ENCODE results near the gene AMBP. TPM values are rescaled to one million over a fixed set of nuclear protein-coding genes. Genes with fewer than 3 reads are reported as not detected.

Gene AMBP
- total RNA-seq, 1 donor from 2014 or later, result not detected

DNA sequence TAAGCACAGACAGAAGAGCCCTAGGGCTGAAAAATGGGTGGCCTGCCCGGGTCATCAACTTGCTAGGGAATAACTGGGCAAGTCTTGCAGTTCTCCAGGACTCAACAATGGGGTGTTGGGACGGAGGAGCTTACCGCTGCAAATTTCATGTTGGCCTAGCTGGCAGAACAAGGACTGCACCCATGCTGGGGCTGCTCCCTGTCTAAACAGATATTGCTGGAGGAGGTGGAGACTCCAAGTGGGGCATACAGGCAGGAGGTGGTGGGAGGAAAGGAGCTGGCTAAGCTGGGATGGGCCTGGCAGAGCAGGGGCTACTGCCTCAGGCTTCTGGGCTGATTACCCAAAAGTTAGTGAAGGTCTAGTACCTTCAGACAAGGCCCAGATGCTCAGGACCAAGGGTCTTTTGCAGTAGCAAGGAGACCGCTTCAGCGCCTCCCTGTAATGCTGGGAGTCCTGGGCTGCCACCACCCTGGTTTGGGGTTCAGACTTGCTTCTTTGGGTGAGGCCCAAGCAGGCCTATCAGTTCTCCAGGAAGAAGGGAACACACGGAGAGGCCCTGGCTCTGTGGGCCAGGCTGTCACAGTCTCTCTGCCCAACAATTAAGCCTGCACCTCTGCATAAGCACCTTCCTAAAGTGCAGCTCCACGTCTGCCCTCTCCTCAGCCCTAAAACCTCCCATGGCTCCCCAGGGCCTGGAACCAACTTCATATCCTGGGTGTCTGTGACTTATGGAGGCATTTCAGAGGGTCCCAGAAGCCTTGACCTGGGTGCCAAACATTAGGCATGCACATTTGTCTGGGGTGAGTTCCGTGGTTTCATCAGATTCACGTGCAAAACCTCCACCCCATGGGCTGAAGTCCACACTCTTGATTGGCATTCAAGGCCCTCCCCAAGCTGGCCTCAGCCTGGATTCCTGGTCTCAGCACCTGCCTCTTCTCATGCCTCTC is 45.2 kb upstream of the AMBP start:
- TF ChIP-seq, protein P1, sequence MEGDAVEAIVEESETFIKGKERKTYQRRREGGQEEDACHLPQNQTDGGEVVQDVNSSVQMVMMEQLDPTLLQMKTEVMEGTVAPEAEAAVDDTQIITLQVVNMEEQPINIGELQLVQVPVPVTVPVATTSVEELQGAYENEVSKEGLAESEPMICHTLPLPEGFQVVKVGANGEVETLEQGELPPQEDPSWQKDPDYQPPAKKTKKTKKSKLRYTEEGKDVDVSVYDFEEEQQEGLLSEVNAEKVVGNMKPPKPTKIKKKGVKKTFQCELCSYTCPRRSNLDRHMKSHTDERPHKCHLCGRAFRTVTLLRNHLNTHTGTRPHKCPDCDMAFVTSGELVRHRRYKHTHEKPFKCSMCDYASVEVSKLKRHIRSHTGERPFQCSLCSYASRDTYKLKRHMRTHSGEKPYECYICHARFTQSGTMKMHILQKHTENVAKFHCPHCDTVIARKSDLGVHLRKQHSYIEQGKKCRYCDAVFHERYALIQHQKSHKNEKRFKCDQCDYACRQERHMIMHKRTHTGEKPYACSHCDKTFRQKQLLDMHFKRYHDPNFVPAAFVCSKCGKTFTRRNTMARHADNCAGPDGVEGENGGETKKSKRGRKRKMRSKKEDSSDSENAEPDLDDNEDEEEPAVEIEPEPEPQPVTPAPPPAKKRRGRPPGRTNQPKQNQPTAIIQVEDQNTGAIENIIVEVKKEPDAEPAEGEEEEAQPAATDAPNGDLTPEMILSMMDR (conservative IDR thresholded peaks at IDR 0.05; ENCODE audit: low read depth, low read length), result no peak
- DNase-seq (ENCODE audit: low read depth), result no peak
- H3K4me3 ChIP-seq (ENCODE audit: low read depth, low read length), result no peak overlapping the region

DNA sequence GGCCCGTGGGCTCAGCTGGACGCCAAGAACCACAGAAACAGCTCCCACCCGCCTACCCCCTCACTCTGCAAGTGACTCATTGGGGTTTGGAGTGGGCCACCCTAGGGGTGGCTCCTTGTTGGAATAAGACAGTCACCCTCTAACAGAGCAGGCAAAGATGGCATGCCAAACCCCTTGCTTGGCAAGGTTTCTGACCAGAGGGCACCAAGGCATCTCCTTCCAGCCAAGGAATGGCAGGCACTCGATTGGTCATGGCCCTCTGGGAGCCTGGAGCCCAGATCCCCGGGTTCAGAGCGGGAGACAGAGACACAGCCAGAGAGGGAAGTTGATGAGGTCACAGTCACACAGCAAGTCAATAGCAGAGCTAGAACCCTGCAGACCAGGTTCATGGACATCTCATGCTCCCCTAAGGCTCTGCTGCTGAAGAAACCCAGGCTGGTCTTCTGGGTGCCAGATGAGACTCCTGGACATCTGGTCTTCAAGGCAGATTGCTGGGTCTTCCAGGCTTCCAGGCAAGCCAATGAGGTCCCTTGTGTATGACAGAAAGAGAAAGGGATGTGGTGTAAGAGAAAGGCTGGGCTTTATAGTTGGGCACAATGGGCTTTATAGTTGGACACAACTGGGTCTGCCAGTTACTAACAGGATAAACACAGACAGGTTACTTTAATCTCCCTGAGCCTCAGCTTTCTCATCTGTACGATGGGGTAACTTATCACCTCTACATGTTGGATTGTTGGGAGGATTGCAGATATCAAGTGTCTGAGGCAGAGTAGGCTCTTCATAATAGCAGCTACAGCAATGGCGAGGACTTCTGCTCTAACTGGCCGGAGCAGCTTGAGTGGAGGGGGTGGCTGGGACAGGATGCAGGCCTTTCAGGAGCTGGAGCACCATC is 44.3 kb upstream of the AMBP start:
- no peak for DNase-seq (ENCODE audit: low read depth)
- no peak overlapping the region for H3K4me3 ChIP-seq (ENCODE audit: low read depth, low read length)

DNA sequence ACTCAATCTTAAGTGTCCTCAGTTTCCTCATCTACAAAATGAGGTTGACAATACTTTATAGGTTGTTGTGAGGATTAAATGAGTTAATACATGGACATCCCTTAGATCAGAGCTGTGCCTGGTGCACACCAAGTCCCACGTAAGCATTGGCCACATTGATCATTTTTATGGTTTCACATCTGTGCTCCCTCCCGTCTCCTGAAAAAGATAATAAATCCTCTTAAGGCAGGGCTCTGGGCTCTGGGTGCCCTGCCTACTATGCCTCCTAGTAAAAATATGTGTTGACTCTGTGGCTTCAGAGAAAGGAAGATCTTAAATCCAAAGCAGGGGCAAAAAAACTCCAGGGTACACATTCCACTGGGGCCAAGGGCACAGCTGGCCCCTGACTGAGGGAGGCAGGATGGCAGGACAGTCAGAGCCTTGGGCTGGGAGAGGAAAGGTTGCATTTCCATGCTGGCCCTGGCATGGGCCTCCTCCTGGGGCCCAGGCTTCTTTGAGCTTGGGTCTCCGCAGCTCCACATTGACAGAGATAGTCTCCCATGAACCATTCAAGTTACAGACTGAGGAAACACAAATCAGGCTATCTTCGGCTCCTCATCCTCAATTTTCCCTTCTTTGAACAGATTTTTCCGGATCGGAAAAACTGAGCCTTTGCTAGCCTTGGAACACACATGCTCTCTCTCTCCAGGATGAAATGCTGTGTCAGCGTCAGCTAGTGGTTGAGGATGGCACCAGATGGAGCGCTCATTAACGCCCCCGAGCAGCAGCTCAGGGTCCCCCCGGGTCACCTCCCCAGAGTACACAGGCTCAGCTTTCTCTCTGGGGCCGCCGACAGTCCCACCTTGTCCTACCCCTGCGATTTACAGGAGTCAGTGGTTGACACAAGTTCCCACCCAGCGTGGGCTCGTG is 43.4 kb upstream of the AMBP start:
- TF ChIP-seq, protein P1 (conservative IDR thresholded peaks at IDR 0.05; ENCODE audit: low read depth, low read length), result no peak
- no peak overlapping the region for H3K4me3 ChIP-seq (ENCODE audit: low read depth, low read length)
- DNase-seq (ENCODE audit: low read depth), result no peak

More for the DNA sequence above, 44.3 kb upstream of the AMBP start:
- TF ChIP-seq, protein P1 (conservative IDR thresholded peaks at IDR 0.05; ENCODE audit: low read depth, low read length), result no peak

DNA sequence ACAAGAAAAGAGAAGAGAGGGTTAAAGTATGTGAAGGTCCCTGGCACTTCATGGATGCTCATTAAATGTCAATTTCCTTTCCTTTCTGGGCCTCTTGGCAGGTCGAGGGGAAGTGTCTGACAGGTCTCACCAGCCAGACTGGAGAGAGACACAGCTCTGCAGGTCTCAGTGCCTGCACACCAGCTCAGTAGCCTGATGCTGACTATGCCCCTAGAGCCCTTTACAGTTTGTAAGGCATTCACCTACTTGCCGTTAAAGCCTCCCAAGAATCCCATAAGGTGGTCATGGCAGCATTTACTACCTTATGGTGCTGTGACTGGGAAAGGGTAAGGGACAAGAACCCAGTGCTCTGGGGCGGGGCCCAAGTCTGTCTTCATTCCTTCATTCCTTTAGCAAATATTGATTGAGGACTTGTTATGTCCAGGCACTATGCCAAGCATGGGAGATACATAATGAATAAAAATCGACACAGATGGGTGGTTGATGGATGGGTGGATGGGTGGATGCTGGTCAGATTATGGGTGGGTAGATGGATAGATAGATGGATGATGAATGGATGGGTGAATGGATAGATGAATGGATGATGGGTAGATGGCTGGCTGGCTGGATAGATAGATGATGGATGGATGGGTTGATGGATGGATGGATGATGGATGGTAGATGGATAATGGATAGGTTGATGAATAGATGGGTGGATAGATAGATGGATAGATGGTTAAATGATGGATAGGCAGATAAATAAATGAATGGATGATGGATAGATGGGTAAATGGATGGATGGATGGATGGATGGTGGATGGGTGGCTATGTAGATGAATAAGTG is 42.3 kb upstream of the AMBP start:
- TF ChIP-seq, protein P1 (conservative IDR thresholded peaks at IDR 0.05; ENCODE audit: low read depth, low read length), result no peak
- DNase-seq (ENCODE audit: low read depth), result no peak
- H3K4me3 ChIP-seq (ENCODE audit: low read depth, low read length), result no peak overlapping the region

DNA sequence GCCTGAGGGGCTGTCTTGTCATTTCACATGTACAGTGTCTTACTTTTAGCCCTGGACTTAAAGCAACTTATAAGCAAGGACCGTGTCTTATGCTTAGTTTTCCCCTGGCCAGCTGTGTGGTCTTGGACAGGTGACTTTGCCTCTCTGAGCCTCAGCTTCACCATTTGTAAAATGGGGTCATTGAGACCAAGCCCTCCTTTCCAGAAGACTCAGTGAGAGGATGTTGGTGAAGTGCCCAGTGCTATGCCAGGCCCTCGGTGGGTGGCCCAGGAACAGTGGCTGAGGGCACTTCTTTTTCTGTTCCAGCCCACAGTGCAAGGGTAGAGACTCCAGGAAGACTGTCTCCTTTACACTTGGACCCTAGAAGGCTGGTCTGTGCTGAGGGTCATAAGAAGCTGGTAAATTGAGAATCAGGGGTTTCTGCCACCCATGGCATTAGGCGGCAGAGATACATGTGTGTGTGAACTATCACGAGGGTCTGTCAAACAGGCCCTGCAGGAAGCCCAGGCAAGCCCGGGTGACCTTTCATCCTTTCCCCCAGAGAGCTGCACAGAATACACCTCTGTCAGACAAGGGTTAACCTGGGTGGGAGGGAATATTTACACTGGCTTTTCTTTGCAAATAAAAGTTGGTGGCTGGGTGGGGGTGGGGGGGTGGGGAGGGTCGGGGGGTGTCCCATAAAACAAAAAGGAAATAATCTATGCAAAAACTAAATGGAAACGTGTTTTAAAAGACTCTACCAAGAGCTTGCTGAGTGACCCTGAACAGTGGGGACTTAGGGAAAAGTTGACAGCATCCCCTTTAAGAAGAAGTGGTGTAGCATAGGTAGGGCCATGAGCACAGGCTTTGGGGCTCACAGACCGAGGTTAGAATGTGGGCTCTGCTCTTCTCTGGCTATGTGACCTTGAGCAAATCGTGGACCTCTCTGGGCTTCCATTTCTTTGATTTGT is 41.4 kb upstream of the AMBP start:
- no peak overlapping the region for H3K4me3 ChIP-seq (ENCODE audit: low read depth, low read length)
- no peak for DNase-seq (ENCODE audit: low read depth)
- TF ChIP-seq, protein P1 (conservative IDR thresholded peaks at IDR 0.05; ENCODE audit: low read depth, low read length), result no peak
